H9 (cell line): ENCODE data around the gene EGFR. TPM values are rescaled to one million over a fixed set of nuclear protein-coding genes. Genes with fewer than 3 reads are reported as not detected.

Source experiments
- DNase-seq: peaks from one replicate; pipeline ENCODE4 v3.0.0-alpha.2; 2017
- H2AFZ ChIP-seq: one replicate; pipeline ENCODE4 v1.6.1; 2013; ENCODE audit warnings: mild to moderate bottlenecking, low read length, control low read depth, moderate library complexity
- H2AK5ac ChIP-seq: 2 replicates; pipeline ENCODE4 v1.6.1; 2013; ENCODE audit warnings: low read length, control low read depth, mixed read lengths; ENCODE audit not compliant: insufficient read length
- H2BK120ac ChIP-seq: one replicate; pipeline ENCODE4 v1.6.1; 2013; ENCODE audit warnings: low read depth, mild to moderate bottlenecking, low read length, control low read depth, inconsistent platforms; ENCODE audit not compliant: poor library complexity, severe bottlenecking
- H2BK12ac ChIP-seq: 2 replicates; pipeline ENCODE4 v1.6.1; 2013; ENCODE audit warnings: low read length, control low read depth, mixed read lengths, low read depth; ENCODE audit not compliant: insufficient read length
- H2BK15ac ChIP-seq: 2 replicates; pipeline ENCODE4 v1.6.1; 2013; ENCODE audit warnings: low read depth, low read length, control low read depth
- H2BK20ac ChIP-seq: one replicate; pipeline ENCODE4 v1.6.1; 2013; ENCODE audit warnings: low read depth, mild to moderate bottlenecking, low read length, control low read depth, inconsistent platforms; ENCODE audit not compliant: poor library complexity, severe bottlenecking
- H2BK5ac ChIP-seq: 2 replicates; pipeline ENCODE4 v1.6.1; 2013; ENCODE audit warnings: low read length, control low read depth, mixed read lengths; ENCODE audit not compliant: insufficient read length
- H3K14ac ChIP-seq: 2 replicates; pipeline ENCODE4 v1.6.1; 2013; ENCODE audit warnings: low read length, control low read depth; ENCODE audit not compliant: insufficient read depth
- H3K18ac ChIP-seq: 2 replicates; pipeline ENCODE4 v1.6.1; 2013; ENCODE audit warnings: low read depth, mild to moderate bottlenecking, mixed read lengths, low read length, control low read depth; ENCODE audit not compliant: insufficient read length
- H3K23ac ChIP-seq: 2 replicates; pipeline ENCODE4 v1.6.1; 2013; ENCODE audit warnings: low read length, control low read depth, mixed read lengths, low read depth; ENCODE audit not compliant: insufficient read length
- H3K23me2 ChIP-seq: 2 replicates; pipeline ENCODE4 v1.6.1; 2013; ENCODE audit warnings: low read depth, mild to moderate bottlenecking, mixed read lengths, low read length, control low read depth; ENCODE audit not compliant: insufficient read length, poor library complexity, severe bottlenecking
- H3K27ac ChIP-seq: 2 replicates; pipeline ENCODE4 v1.5.1; 2013; ENCODE audit warnings: low read length, control low read depth, mixed read lengths, low read depth; ENCODE audit not compliant: insufficient read length
- H3K27me3 ChIP-seq: 2 replicates; pipeline ENCODE4 v1.6.1; 2013; ENCODE audit warnings: low read length, control low read depth, inconsistent platforms; ENCODE audit not compliant: insufficient read depth
- H3K4ac ChIP-seq: 2 replicates; pipeline ENCODE4 v1.6.1; 2013; ENCODE audit warnings: low read depth, mild to moderate bottlenecking, control low read depth, inconsistent platforms, low read length, moderate library complexity
- H3K4me1 ChIP-seq: 2 replicates; pipeline ENCODE4 v1.6.1; 2013; ENCODE audit warnings: low read length, control low read depth, inconsistent platforms; ENCODE audit not compliant: insufficient read depth
- H3K4me2 ChIP-seq: 2 replicates; pipeline ENCODE4 v1.6.1; 2013; ENCODE audit warnings: low read length, control low read depth, mixed read lengths; ENCODE audit not compliant: insufficient read length, insufficient read depth
- H3K56ac ChIP-seq: 2 replicates; pipeline ENCODE4 v1.6.1; 2013; ENCODE audit warnings: low read depth, mild to moderate bottlenecking, mixed read lengths, low read length, control low read depth; ENCODE audit not compliant: insufficient read length
- H3K79me1 ChIP-seq: 2 replicates; pipeline ENCODE4 v1.6.1; 2013; ENCODE audit warnings: low read depth, mild to moderate bottlenecking, moderate library complexity, low read length, control low read depth, inconsistent platforms; ENCODE audit not compliant: insufficient read depth, poor library complexity, severe bottlenecking
- H3K79me2 ChIP-seq: 2 replicates; pipeline ENCODE4 v1.6.1; 2013; ENCODE audit warnings: low read length, control low read depth, inconsistent platforms; ENCODE audit not compliant: insufficient read depth
- H3K9ac ChIP-seq: 2 replicates; pipeline ENCODE4 v1.6.1; 2013; ENCODE audit warnings: low read length, control low read depth, mixed read lengths; ENCODE audit not compliant: insufficient read length; ENCODE audit errors: extremely low read depth
- H3K9me3 ChIP-seq: one replicate; pipeline ENCODE4 v1.6.1; 2013; ENCODE audit warnings: low read depth, low read length, inconsistent platforms; ENCODE audit not compliant: control insufficient read depth
- H3T11ph ChIP-seq: one replicate; pipeline ENCODE4 v1.6.1; 2013; ENCODE audit warnings: mild to moderate bottlenecking, low read length, control low read depth, inconsistent platforms
- H4K20me1 ChIP-seq: one replicate; pipeline ENCODE4 v1.6.1; 2013; ENCODE audit not compliant: control insufficient read depth, insufficient read length, insufficient read depth
- H4K5ac ChIP-seq: 2 replicates; pipeline ENCODE4 v1.6.1; 2013; ENCODE audit warnings: low read depth, mild to moderate bottlenecking, mixed read lengths, low read length, control low read depth; ENCODE audit not compliant: insufficient read length
- H4K8ac ChIP-seq: replicated peaks from 2 replicates; pipeline ENCODE4 v1.6.1; 2013; ENCODE audit warnings: low read length, control low read depth, mixed read lengths, low read depth; ENCODE audit not compliant: insufficient read length
- H4K91ac ChIP-seq: 2 replicates; pipeline ENCODE4 v1.6.1; 2013; ENCODE audit warnings: low read depth, mild to moderate bottlenecking, moderate library complexity, mixed read lengths, low read length, control low read depth; ENCODE audit not compliant: insufficient read length
- H3K27ac Mint-ChIP-seq, 3 experiments: 2 replicates in 2 of 3; 3 replicates in 1 of 3; pipeline ENCODE4 v1.8.0; 2020 to 2021; ENCODE audit warnings: mixed read lengths in 3 of 3, mild to moderate bottlenecking in 1 of 3, moderate library complexity in 1 of 3
- H3K27me3 Mint-ChIP-seq: 2 replicates; pipeline ENCODE4 v1.8.0; 2021; ENCODE audit warnings: low read depth, mild to moderate bottlenecking, moderate library complexity, mixed read lengths
- H3K36me3 Mint-ChIP-seq, 3 experiments: 2 replicates in 2 of 3; 3 replicates in 1 of 3; pipeline ENCODE4 v1.8.0; 2020 to 2021; ENCODE audit warnings: low read depth in 3 of 3, mixed read lengths in 3 of 3; ENCODE audit not compliant: insufficient read depth in 1 of 3
- H3K4me1 Mint-ChIP-seq, 2 experiments: 2 replicates each; pipeline ENCODE4 v1.8.0; 2020; ENCODE audit warnings: mixed read lengths in 2 of 2
- H3K4me3 Mint-ChIP-seq, 2 experiments: 2 replicates in 1 of 2; 3 replicates in 1 of 2; pipeline ENCODE4 v1.8.0; 2020 to 2021; ENCODE audit warnings: mild to moderate bottlenecking in 2 of 2, mixed read lengths in 2 of 2, moderate library complexity in 1 of 2
- H3K9me3 Mint-ChIP-seq, 2 experiments: 2 replicates in 1 of 2; 3 replicates in 1 of 2; pipeline ENCODE4 v1.8.0; 2020; ENCODE audit warnings: mild to moderate bottlenecking in 2 of 2, mixed read lengths in 2 of 2, moderate library complexity in 1 of 2
- WGBS: extraction: QIAGEN DNeasy Blood & Tissue Kit; methylation state at CpG from one replicate; pipeline ENCODE4 v1.1.7; 2013; ENCODE audit warnings: missing lambda C conversion rate, low lambda C conversion rate, mixed read lengths; ENCODE audit not compliant: insufficient read length; ENCODE audit errors: extremely low coverage; 5-methylcytosine and 5-hydroxymethylcytosine counted together
- total RNA-seq: library from RNA; stranded (reverse); gene quantifications from 2 replicates; pipeline ENCODE4 v1.2.1, GENCODE V29; 2021
- TF ChIP-seq, protein P1 (sequence below): fragments of 200-600 bp; sonication (generic); conservative IDR thresholded peaks from 3 replicates; pipeline ENCODE4 v1.8.0; 2021; ENCODE audit warnings: antibody characterized with exemption, mild to moderate bottlenecking

Gene EGFR
- total RNA-seq, 1 experiment from 2014 or later = 3.3 TPM

DNA sequence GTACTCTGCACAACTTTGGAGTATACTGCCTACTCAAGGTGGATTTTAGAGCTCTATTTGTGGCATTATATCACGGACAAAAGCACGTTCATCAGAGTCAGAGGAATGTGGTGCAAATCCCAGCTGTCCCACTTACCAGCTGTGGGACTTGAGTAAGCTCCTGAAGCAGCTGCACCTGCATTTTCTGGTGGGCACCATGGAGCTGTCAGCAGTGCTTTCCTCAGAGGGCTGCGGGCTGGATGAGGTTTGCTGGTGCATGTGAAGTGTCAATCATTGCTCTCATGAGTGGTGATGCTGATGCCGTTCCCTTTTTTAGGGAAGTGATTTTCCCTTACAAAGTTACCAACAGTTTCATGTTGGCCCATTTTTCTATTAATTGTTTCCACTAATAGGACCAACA, 53.4 kb downstream of the EGFR start:
- Mint-ChIP-seq H3K4me3 (no peak overlapping the region), H3K9me3 (no peaks in the 10 kb centered on the region), H3K27ac (no peak overlapping the region), H3K36me3 (no peaks in the 10 kb centered on the region; a peak in 1 of 7 replicates), H3K4me1 (0 out of 4 replicates have a peak, but pooled peaks cover 0 to 3% of the 10 kb centered on the region in 2 experiments), H3K27me3 (no peaks in the 10 kb centered on the region; the same call in none of the 2 replicates)
- no CpG with 5 or more reads among the region's 4 CpGs for WGBS
- no peaks in the 10 kb centered on the region for H3K79me1 ChIP-seq
- no peaks in the 10 kb centered on the region for H4K20me1 ChIP-seq
- H4K8ac ChIP-seq = no peak overlapping the region
- no peak overlapping the region for H2BK20ac ChIP-seq
- no peak overlapping the region for H2AK5ac ChIP-seq
- H3K4me1 ChIP-seq = no peaks in the 10 kb centered on the region
- no peak overlapping the region for H2BK15ac ChIP-seq
- H2BK5ac ChIP-seq = no peak overlapping the region
- H3K79me2 ChIP-seq = no peaks in the 10 kb centered on the region
- DNase-seq = no peak
- no peak overlapping the region for H2BK12ac ChIP-seq
- no peak overlapping the region for H4K91ac ChIP-seq
- TF ChIP-seq, protein P1, sequence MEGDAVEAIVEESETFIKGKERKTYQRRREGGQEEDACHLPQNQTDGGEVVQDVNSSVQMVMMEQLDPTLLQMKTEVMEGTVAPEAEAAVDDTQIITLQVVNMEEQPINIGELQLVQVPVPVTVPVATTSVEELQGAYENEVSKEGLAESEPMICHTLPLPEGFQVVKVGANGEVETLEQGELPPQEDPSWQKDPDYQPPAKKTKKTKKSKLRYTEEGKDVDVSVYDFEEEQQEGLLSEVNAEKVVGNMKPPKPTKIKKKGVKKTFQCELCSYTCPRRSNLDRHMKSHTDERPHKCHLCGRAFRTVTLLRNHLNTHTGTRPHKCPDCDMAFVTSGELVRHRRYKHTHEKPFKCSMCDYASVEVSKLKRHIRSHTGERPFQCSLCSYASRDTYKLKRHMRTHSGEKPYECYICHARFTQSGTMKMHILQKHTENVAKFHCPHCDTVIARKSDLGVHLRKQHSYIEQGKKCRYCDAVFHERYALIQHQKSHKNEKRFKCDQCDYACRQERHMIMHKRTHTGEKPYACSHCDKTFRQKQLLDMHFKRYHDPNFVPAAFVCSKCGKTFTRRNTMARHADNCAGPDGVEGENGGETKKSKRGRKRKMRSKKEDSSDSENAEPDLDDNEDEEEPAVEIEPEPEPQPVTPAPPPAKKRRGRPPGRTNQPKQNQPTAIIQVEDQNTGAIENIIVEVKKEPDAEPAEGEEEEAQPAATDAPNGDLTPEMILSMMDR = no peak
- H3K23ac ChIP-seq = no peak overlapping the region
- no peaks in the 10 kb centered on the region for H3K23me2 ChIP-seq
- no peak overlapping the region for H3T11ph ChIP-seq
- no peak overlapping the region for H3K9ac ChIP-seq
- H3K27ac ChIP-seq = no peak overlapping the region
- H3K9me3 ChIP-seq = no peaks in the 10 kb centered on the region
- H4K5ac ChIP-seq = no peak overlapping the region
- H2AFZ ChIP-seq = no peak overlapping the region
- H3K4ac ChIP-seq = no peak overlapping the region
- H3K27me3 ChIP-seq = no peaks in the 10 kb centered on the region
- no peak overlapping the region for H3K56ac ChIP-seq
- no peak overlapping the region for H3K4me2 ChIP-seq
- H3K18ac ChIP-seq = no peak overlapping the region
- H2BK120ac ChIP-seq = no peak overlapping the region
- no peak overlapping the region for H3K14ac ChIP-seq
